SKM-1 (cell line): ENCODE measurements around the gene ADAM15.

Experiments
- DNase-seq: peaks from one replicate; lab custom pipeline; 2025; ENCODE audit not compliant: unreplicated experiment; lab: John Stamatoyannopoulos, UW

ADAM15 gene

DNA sequence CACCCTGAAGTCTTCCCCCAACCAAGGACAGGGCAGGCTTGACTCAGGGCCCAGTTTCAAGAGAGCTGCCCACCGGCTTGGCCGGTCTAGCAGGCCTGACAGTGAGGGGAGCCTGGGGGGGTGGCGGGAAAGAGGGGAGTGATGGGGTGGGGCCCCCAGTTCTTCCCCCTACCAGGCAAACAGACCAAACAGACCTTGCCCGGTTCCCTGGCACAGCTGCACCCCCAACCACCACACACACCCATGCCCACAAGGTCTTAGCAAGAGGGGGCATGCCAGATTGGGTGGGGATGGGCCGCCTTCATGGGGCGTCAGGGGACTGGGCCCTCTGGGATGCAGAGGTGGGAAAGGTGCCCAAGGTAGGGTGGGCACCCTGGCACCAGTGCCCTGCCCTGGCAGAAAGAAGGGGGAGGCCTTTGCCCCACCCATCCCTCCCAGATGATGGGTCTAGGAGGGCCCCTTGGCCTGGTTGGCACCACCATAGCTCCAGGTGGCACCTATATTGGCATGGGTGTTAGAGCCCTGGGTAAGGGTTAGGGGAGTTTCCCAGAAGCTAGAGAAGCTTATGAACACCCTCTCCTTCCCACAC lies 39.6 kb upstream of the ADAM15 start:
- no peak for DNase-seq

DNA sequence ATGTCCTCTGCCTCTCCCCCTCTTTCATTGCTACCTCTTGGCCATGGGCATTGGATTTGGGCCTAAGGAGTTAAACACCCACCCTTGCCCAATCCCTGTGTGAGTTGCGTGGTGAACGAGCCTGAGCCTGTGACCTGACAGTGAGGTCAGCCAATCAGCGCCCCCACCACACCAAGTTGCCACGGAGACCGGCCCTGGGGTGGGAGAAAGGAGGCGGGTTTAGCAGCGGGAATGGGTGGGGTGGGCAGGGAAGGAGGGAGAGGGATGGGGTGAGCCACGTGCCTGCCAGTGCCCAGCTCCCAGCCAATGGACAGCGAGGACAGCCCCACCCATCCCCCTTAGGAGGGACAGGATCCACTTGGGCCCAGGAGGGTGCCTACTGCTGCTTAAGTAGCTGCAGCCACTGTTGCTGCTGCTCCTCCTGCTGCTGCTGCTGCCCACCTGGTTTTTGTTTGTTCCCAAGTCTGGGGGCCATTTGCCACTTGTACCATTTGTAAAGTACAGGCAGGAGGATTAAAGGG lies 39.0 kb upstream of the ADAM15 start:
- no peak for DNase-seq

GRCh38 chr1:155012776-155013602 lies 38.1 kb upstream of the ADAM15 start:
- no peak for DNase-seq

DNA sequence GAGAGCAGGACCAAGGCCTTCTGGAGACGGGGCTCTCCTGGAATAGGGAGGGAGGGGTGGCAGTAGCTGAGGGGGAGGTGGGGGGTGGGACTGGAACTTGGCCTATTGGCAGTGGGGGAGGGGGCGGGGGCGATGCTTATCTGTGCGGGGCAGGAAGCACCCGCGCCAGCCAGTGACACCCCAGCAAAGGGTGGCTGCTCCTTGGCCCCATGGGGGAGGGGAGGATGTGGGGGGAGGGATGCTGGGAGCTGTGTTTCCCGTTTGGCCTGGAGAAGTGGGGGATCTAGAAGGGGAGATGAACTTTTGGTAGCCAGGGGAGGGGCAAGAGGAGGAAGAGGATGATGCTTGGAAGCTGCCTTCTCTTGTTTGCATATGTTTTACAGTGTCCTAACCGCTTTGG lies 37.5 kb upstream of the ADAM15 start:
- DNase-seq = no peak

GRCh38 chr1:155014709-155015508 lies 36.2 kb upstream of the ADAM15 start:
- no peak for DNase-seq

DNA sequence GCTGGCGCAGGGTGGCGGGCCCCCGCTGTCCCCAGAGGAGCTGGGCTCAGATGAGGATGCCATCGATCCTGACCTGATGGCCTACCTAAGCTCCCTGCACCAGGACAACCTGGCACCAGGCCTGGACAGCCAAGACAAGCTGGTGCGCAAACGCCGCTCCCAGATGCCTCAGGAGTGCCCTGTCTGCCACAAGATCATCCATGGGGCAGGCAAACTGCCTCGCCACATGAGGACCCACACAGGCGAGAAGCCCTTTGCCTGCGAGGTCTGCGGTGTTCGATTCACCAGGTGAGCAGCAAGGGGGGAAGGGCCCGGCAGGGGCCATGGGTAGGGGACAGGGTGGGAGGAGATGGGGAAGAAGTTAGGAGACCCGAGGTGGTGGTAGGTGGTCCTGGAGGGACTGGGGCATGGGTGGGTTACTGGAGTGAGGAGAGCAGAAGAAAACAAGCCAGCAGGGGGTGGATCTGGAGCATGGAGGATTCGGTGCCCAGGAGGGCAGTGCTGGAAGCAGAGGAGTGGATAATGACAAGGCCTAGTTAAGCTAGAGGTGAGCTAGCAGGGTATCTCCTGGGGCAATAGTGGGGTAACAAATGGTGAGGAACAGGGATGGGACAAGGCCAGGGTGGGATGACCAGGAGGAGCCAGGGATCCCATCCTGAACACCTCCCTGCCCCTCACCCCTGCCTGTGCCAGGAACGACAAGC lies 35.4 kb upstream of the ADAM15 start:
- DNase-seq = no peak

GRCh38 chr1:155016231-155016831 lies 34.8 kb upstream of the ADAM15 start:
- DNase-seq = no peak

GRCh38 chr1:155017041-155017945 lies 33.8 kb upstream of the ADAM15 start:
- DNase-seq = peak; percentile 85

- DNase-seq = no peak
These were observed 33.2 kb upstream of the ADAM15 start for GRCh38 chr1:155017946-155018316.

GRCh38 chr1:155018617-155019348 lies 32.3 kb upstream of the ADAM15 start:
- no peak for DNase-seq

DNA sequence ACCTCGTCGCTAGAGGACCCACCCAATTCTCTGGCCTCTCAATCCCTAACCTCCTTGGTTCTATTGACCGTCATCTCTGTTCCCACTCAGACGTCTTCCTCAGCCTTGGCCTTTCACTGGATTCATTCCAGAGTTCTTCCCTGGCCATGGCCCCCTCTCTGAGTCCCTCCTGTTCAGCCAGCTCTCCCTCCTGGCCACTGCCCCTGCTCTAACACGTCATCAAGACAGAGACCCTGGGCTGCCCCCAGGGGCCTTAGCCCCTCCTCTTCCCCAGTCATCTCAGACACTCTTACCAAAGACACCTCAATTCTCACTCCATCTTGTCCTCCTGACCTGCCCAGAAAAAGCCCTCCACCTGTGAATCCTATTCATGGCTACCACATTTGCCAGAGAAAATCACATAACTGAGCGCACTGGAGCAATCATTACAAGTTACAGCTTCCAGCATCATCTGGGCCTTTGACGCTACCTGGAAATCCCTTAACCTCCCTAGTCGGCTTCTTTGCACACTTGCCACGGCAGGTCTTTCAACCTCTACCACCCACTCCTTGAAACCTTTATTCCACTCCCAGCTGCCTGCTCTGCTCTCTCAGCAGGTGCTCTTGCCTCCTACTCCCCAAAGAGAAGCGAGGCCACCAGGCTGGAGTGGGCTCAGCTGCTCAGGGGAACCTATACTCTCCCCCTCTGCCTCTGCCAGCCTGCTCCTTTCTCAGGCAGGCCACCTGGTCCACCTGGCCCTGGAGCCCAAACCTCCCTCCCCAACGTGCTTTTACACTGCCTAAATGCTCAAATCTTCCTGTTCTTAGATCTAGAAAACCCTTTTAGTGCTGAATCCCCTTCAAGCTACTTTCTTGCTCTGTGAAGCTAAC lies 31.5 kb upstream of the ADAM15 start:
- no peak for DNase-seq

- DNase-seq = no peak
These were observed 28.8 kb upstream of the ADAM15 start for GRCh38 chr1:155022136-155022926.

- DNase-seq = peak; percentile 46
These were observed 28.2 kb upstream of the ADAM15 start for GRCh38 chr1:155022927-155023236.

GRCh38 chr1:155023627-155024026 lies 27.5 kb upstream of the ADAM15 start:
- DNase-seq = no peak

DNA sequence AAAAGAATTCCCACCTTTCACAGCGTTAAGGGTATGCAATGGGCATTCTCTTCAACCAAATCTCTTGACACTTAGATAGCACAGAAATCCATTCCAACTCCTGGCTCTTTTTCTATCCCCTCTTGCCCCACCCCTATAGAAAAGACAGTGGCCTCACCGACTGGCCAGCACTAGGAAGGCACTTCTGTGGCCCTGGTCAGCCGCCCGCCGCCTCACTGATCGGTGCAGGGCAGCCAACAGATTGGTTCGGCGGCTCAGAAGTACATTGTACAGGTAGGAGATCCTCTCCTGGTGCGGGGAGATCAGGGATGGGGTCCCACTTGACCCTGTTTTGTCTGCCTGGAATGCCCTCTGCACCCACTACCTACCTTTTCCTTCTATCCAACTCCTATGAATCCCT lies 26.8 kb upstream of the ADAM15 start:
- no peak for DNase-seq

GRCh38 chr1:155026154-155026553 lies 25.0 kb upstream of the ADAM15 start:
- DNase-seq = no peak

DNA sequence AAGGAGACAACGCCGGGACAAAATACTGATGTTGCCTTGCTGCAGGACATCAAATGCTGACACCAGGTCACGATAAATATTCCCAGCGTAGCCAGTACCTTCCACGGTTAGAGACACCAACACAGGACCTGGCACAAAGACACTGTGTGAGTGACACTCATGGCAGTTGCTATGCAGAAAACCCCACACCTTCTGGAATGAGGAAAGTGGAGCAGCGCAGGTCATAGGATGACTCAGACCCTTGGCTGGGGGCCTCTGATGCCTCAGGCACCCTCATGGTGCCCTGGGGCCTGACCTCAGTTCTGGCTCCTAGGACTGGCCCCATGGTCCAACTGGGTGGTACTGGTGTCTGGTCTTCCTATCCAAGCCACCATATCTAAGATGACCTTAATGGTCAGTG lies 24.5 kb upstream of the ADAM15 start:
- DNase-seq = no peak
